ENCODE data around the gene EPHB2. TPM values are rescaled to one million over a fixed set of nuclear protein-coding genes. Genes with fewer than 3 reads are reported as not detected.

EPHB2 gene
- total RNA-seq, 2 experiments from 2014 or later, result 0.08 TPM; not detected in 1

GRCh38 chr1:22870201-22870871 lies 159.7 kb downstream of the EPHB2 start:
- Mint-ChIP-seq H3K27me3 (peaks cover 32% of the 10 kb centered on the region), H3K27ac (no peak overlapping the region), H3K4me3 (no peak overlapping the region), H3K4me1 (ENCODE audit: low read depth) (no peaks in the 10 kb centered on the region), H3K36me3 (ENCODE audit: low read depth) (no peaks in the 10 kb centered on the region), H3K9me3 (no peaks in the 10 kb centered on the region)
- Histone ChIP-seq H3K27me3 (ENCODE audit: control insufficient read depth in 1 of 2, insufficient read depth in 2 of 2, low read length in 2 of 2) (no peaks in the 10 kb centered on the region), H3K36me3 (ENCODE audit: insufficient read depth, low read length) (no peaks in the 10 kb centered on the region), H3K4me3 (ENCODE audit: low read length) (no peak overlapping the region), H3K27ac (ENCODE audit: low read depth in 1 of 2, low read length in 2 of 2) (no peak overlapping the region), H3K4me1 (ENCODE audit: insufficient read depth, low read length) (no peaks in the 10 kb centered on the region), H3K9me3 (ENCODE audit: control insufficient read depth in 1 of 2, insufficient read depth in 1 of 2, low read length in 2 of 2) (no peaks in the 10 kb centered on the region)
- CTCF ChIA-PET, result no interaction called here
- DNase-seq (no peak), ATAC-seq (ENCODE audit: poor library complexity) (no peak)
- intact Hi-C loops (cut with DNase I, micrococcal nuclease), result no loop called here
- POLR2A ChIA-PET, result no interaction called here
- TF ChIP-seq CTCF (IDR thresholded peaks at IDR 0.05), result no peak

- TF ChIP-seq CTCF (IDR thresholded peaks at IDR 0.05), result no peak
- DNase-seq, result no peak
- H3K27me3 Mint-ChIP-seq, result peaks cover 14% of the 10 kb centered on the region
- ATAC-seq (ENCODE audit: poor library complexity), result no peak
- CTCF ChIA-PET, result no interaction called here
- no peaks in the 10 kb centered on the region for H3K4me1 Mint-ChIP-seq (ENCODE audit: low read depth)
- H3K27ac Mint-ChIP-seq, result no peak overlapping the region
- no peaks in the 10 kb centered on the region for H3K4me1 ChIP-seq (ENCODE audit: insufficient read depth, low read length)
- intact Hi-C loops (cut with DNase I, micrococcal nuclease), result no loop called here
- H3K9me3 Mint-ChIP-seq, result no peaks in the 10 kb centered on the region
- H3K4me3 ChIP-seq (ENCODE audit: low read length), result no peak overlapping the region
- POLR2A ChIA-PET, result no interaction called here
- H3K36me3 Mint-ChIP-seq (ENCODE audit: low read depth), result no peaks in the 10 kb centered on the region
- H3K36me3 ChIP-seq (ENCODE audit: insufficient read depth, low read length), result no peaks in the 10 kb centered on the region
- H3K9me3 ChIP-seq (ENCODE audit: control insufficient read depth in 1 of 2, insufficient read depth in 1 of 2, low read length in 2 of 2), result no peaks in the 10 kb centered on the region
- H3K27me3 ChIP-seq (ENCODE audit: control insufficient read depth in 1 of 2, insufficient read depth in 2 of 2, low read length in 2 of 2), result no peaks in the 10 kb centered on the region
- H3K4me3 Mint-ChIP-seq, result no peak overlapping the region
- no peak overlapping the region for H3K27ac ChIP-seq (ENCODE audit: low read depth in 1 of 2, low read length in 2 of 2)
These were observed 162.5 kb downstream of the EPHB2 start for GRCh38 chr1:22872981-22873664.

- Mint-ChIP-seq H3K4me3 (no peak overlapping the region), H3K27me3 (peaks cover 5% of the 10 kb centered on the region), H3K36me3 (ENCODE audit: low read depth) (no peaks in the 10 kb centered on the region), H3K27ac (no peak overlapping the region), H3K4me1 (ENCODE audit: low read depth) (no peaks in the 10 kb centered on the region), H3K9me3 (no peaks in the 10 kb centered on the region)
- H3K4me3 ChIP-seq (ENCODE audit: low read length), result no peak overlapping the region
- POLR2A ChIA-PET, result no interaction called here
- no peak for TF ChIP-seq CTCF (IDR thresholded peaks at IDR 0.05)
- no peaks in the 10 kb centered on the region for H3K27me3 ChIP-seq (ENCODE audit: control insufficient read depth in 1 of 2, insufficient read depth in 2 of 2, low read length in 2 of 2)
- CTCF ChIA-PET, result no interaction called here
- intact Hi-C loops (cut with DNase I, micrococcal nuclease), result no loop called here
- H3K4me1 ChIP-seq (ENCODE audit: insufficient read depth, low read length), result no peaks in the 10 kb centered on the region
- H3K9me3 ChIP-seq (ENCODE audit: control insufficient read depth in 1 of 2, insufficient read depth in 1 of 2, low read length in 2 of 2), result no peaks in the 10 kb centered on the region
- H3K36me3 ChIP-seq (ENCODE audit: insufficient read depth, low read length), result no peaks in the 10 kb centered on the region
- ATAC-seq (ENCODE audit: poor library complexity) (no peak), DNase-seq (no peak)
- H3K27ac ChIP-seq (ENCODE audit: low read depth in 1 of 2, low read length in 2 of 2), result no peak overlapping the region
These were observed 164.1 kb downstream of the EPHB2 start for GRCh38 chr1:22874785-22875184.
